NCI-H1417 treated with DMSO at 0.1 percent for 48 hours (cell line): Measurements from ENCODE around the gene RNF32.
"Not testable (repeated sequence)": the region's sequence is repeated elsewhere in the genome, so short reads cannot be mapped to it uniquely, and the experiment has no call there.

Experiments used
- DNase-seq: peaks from one replicate; lab custom pipeline; 2025; lab: John Stamatoyannopoulos, UW

Gene RNF32

DNA sequence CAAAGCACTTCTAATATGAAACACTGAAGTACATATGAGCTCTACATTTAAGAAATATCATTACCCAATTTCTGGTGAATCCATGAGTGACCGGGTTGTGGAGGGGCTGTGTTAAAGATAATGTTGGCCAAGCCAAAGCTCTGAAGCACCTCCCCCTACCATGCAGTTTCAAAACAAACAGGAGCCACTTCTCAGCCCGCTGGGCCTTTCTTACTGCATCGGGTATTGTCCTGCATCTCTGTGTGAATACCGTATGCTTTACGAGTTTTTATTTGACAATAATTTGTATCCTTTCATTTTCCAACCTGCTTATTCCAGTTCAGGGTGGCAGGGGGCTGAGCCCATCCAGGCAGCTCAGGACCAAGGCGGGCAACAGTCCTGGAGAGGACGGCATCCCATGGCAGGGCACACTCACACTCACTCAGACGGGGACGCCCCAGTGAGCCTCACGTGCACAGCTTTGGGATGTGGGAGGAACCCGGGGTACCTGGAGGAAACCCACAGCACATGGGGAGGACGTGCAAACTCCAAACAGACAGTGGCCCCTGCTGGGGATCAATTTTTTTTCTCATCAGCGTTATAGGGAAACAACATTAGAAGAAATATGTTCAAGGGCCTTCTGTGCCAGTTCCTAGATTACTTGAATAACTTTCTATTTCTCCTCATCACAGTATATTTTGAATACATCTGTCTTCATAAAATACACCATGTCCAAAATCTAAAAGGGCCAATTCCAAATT lies 1.9 kb downstream of the RNF32 start:
- DNase-seq: no peak

DNA sequence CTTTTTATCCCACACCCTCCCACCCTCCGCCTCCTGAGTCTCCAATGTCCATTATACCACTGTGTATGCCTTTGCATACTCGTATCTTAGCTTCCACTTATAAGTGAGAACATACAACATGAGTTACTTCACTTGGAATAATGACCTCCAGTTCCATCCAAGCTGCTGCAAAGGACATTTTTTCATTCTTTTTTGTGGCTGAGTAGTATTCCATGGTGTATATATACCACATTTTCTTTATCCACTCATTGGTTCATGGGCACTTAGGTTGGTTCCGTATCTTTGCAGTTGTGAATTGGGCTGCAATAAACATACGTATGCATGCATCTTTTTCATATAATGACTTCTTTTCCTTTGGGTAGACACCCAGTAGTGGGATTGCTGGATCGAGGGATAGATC lies 6.8 kb downstream of the RNF32 start:
- not testable (repeated sequence) for DNase-seq

DNA sequence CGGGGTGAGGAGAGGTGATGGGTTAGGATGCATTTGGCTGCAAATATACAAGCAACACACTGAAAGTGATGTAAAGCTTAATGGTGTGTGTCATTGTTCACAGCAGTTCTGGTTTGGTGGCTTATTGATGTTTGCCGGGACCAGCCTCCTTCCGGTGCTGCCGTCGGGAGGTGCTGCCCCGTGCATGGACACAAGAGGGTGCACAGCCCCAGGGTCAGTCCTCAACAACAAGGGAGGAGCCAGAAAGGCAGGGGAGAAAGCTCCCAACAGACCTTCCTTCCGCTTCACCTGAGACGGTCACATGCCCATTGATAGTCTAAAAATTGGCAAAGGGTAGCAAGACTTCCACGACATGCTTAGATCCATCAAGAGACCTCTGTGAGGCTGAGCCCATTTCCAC lies 9.5 kb downstream of the RNF32 start:
- no peak for DNase-seq

DNA sequence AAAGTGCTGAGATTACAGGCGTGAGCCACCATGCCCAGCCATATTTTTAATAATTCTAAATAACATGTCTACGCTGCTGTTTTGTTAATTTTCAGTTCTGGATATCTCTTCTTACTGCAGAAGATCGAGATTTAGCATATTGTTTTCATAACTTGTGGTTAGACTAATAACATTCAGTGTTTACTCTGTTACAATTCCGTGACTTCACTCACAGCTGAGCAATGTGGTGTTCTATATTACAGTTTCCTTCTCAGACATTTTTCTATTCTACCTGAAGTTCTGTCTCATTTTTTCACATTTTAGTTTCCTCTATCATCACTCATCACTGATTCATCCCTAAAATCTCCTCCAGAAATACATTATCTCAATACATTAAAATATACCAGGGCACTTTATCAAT lies 10.9 kb downstream of the RNF32 start:
- no peak for DNase-seq

DNA sequence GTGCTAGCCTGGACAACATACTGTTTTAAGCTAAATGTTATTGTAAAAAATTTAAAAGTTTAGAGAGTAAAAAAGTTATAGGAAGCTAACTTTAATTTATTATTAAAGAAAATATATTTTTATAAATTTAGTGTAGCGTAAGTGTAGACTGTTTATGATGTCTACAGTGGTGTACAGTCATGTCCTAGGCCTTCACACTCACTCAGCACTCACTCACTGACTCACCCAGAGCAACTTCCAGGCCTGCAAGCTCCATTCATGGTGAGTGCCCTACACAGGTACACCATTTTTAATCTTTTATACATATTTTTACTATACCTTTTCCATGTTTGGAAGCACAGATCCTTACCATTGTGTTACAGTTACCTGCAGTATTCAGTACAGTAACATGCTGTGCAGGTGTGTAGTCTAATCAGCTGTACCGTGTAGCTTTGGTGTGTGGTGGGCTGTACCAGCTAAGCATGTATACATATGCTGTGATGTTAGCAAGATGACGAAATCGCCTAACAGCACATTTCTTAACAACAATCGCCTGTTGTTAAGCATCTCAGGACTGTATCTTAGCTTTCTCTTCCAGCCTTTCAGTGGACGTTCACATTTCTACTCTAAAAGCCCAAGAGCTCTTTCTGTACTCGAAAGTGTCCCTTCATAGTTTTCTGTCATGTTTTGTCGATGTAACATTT lies 12.5 kb downstream of the RNF32 start:
- DNase-seq: no peak

DNA sequence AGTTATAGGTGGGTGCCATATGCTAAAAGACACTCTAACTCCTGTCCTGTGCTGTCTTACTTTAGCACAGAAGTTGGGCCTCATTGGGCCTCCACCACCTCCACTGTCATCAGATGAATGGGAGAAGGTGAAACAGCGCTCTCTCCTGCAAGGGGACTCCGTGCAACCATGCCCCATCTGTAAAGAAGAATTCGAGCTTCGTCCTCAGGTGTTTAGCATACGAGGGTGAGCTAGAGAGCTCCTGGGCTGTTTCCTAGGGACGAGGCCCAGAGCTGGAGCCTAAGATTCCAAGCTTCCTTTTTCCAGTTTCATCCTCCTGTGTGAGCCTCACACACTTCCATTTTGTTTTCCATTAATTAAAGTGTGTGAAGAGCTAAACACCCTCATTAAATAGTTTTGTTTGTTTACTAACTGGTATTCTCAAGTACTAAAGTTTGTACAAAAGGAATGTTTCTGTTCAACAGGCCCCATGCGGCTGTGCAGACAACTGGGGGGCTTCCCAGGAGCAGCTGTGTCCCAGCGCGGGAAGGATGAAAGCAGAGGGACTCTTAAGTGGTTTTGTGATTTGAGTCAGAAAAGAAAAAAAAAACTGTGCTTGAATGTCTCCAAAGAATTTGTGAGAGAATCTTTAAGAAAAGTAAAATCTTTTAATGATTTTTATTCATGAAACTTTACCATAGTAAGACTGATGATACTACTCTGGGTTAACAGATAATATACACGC lies 14.1 kb downstream of the RNF32 start:
- no peak for DNase-seq

DNA sequence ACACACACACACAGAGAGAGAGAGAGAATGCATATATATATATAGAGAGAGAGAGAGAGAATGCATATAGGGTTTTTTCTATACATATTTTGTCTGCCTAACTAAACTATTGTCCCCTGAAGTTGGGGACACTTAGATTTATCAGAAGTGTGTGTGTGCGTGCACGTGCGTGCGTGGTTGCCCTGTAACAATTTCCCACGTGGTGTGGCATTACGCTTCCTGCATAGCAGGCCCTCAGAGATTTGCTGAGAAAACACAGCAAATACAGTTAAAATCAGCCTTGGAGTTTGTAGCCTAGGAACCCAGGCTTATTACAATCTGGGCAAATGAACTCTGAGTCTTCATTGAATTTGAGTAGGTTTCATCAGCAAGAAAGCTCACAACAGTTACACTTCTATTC lies 14.7 kb downstream of the RNF32 start:
- DNase-seq: no peak

DNA sequence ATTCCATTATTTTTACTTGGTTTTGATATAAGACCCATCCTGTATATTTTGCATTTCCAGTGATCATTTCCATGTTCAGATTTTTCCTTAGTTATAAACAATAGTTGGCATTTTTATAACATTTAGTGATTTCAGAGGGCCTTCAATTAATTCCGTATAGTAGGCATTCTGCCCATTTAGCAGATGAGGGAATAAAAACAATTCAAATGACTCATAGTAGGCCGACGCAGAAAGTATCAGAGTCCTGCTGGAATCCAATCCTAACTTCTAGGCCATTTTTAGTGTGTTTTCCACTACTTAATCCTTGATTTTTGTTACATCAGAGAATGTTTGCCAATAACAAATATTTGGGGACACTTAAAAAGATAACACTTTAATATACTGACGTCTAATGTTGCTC lies 15.4 kb downstream of the RNF32 start:
- DNase-seq: no peak

DNA sequence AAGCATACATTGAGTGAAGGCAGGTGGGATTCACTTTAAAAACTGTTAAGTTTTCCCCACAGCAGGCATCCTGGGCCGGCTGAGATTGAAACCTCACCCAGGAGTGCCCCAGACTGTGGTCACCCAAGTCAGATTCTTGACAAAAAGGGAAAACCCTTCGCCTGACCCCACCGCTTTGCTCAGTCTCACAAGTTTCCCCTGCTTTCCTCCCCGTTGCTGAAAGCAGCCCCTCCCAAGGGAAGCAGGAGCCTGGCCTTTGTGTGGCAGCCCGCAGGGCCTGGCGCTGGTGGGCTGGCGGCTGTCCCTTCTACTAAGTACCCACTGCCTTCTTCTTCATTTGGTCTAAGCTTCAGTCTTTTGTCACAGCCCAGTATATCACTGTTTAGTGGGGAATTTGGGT lies 16.0 kb downstream of the RNF32 start:
- no peak for DNase-seq

DNA sequence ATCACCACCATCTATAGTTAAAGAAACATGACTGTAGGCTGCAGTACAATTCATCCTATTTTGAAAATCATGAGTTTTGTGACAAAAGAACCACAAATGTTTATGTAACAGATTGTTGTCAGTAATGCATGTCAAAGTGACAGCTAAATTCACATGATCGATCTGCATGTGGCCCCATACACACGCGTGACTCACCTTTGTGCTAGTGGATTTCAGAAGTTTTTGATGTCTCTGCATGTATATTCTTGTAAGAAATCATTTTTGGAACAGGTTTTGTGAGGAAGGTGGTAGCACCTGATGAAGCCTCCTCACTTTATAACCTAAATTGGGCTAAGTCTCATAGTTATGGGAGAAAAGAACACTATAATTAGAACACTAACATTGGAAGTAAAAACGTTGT lies 17.1 kb downstream of the RNF32 start:
- no peak for DNase-seq

DNA sequence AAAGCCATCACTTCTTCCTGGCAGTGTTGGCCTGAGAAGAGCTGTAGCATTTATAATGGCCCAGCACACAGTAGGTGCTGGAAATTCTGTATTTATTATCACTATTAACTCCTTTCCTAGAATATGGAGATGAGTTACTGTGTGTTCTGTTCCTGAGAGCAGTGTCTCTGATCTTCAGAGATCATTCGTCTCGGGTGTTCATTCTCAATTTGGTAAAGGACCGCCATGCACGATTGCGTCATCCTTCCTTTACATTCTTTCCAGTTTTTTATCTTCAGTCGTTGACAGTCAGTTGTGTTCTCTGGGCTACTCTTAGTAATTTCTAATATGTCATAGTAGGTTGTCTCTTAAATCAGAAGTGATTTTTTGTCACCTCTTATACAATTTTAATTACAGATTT lies 18.6 kb downstream of the RNF32 start:
- no peak for DNase-seq

DNA sequence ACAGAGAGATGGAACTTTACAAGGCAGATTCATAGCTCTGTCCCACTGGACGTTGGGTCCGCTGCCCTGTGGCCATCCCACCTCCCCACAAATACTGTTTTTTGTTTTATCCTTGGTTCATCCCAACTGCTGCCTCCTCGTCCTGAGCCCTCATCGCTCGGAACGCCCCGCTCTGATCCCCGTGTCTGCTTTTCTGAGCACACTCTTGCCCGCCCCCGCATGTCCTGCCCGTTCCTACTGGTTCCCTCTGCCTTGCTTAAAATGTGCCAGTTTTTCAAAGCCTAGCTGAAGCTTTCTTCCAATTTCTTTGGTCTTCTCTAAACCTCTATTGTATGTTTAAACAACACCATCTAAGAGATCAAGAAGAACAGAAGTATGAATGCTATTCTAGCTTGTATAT lies 19.4 kb downstream of the RNF32 start:
- no peak for DNase-seq

DNA sequence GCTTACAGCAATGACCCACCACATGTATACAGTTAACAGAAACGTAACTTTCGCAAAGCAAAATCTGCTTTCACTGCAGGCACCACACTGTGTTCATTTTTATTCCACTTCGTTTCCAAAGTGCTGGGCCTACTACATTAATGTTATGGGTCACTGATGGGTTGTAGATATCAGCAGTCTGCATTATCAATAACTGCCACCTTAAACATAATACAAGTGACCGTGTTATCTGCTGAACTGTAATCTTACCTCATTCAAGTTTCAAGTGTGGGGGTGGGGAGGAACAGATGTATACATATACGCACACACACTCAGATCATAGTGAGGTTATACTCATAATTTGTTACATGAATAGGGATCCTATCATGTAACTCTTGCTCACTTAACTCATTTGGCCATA lies 21.1 kb downstream of the RNF32 start:
- DNase-seq: no peak

DNA sequence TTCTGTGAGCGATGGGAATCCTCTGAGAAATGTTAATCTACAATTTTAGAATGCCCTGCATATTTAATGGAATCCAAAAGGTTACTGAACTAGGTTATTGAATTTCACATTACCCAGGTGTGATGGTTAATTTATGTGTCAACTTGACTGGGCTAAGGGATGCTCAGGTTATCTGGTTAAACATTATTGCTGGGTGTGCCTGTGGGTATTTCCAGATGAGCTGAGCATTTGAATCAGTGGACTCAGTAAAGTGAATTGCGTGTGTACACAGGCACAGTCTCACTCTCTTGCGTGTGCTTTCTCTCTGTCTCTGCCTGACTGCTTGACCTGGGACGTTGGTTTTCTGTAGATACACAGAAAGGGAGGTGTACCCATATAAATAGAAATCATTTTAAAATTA lies 21.7 kb downstream of the RNF32 start:
- no peak for DNase-seq

DNA sequence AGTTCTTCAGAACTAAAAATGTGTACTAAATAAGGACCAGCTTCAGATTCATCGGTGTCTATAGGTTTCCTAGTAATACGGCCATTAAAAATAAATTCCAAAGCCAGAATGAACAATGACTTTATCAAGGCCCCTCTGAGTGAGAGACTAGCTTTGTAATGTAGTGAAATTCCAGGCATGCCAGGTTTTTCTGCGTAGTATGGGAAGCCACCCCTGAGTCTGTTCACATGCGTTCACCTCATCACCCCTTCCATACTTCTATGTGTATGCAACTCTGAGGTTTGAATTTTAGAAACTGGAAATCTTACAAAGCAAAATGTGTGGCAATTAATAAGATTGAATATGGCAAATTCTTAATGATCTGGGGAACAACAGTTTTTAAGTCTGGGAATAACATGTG lies 24.5 kb downstream of the RNF32 start:
- no peak for DNase-seq

DNA sequence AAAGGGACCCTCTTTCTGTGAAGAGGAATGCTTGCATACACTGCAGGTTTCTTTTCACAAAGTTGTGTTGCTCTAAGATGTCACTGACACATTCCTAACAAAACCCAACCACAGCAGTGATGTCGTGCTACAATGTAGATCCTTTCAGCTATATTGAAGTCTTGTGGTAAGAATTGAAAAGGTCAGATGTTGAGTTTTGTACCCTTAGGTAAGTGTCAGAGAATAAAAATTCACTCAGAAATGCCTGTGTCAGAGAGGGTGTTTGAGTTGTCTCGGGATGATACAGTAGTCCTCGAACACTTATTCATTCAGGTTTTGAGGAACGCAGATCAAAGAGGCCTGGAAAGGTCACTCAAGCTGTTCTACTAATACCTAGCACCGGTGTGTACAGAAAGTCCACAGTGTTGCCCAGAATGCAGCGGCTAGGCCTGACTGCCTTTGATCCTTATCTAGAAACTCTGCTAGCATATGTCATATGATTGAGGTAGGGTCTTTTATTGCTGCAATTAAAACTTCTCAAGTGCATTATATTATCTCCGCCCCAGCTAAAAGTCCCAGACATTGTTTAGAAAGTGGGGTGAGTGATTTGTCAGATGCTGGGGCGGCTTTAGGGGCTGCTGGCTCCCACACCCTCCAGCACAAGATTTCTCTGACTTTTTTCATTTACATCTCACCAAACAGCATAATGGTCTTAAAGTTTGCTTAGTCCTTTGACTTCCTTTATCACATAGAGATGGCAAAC lies 26.0 kb downstream of the RNF32 start:
- DNase-seq: no peak

DNA sequence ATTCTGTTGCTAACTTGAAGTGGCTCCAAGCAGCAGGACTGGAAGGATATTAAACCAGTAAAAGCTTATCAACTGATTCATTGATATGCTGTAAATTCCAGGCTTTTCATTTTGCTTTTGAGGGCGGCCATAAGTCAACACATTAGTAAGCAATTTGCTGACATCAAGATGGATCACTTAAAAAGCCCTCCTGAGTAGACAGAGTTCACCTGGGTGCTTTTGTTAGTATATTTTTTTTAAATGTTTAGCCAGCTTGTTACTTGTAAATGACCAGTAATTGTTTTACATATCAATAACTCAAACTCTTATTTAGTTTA lies 26.5 kb downstream of the RNF32 start:
- DNase-seq: peak; percentile 16

DNA sequence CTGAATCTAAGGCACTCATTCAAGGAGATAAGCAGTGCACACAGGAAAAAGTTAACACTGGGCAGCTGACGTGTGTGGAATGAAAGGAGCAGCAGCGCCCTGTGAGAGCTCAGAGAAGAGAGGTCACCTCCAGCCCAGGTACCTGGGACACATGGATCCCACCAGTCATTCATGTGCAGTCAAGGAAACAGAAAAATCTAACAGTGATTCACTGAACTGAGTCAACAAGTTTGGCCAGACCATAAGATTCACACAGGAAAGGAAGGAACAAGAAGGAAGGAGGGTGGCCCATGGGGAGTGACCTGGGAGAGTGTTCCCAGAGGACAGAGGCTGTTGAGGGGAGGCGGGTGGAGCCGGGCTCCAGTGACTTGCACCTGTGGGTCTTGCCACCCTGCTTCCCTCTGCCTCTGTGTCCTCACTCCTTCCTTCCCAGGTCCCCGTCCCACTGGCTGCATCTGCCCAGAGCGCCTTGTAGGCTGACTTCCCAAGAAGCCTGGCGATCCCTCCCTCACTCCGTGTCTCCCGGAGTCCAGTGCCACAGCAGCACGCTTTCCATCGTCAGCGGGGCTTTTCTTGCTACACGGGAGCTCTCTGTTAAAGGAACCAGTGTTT lies 27.7 kb downstream of the RNF32 start:
- no peak for DNase-seq

DNA sequence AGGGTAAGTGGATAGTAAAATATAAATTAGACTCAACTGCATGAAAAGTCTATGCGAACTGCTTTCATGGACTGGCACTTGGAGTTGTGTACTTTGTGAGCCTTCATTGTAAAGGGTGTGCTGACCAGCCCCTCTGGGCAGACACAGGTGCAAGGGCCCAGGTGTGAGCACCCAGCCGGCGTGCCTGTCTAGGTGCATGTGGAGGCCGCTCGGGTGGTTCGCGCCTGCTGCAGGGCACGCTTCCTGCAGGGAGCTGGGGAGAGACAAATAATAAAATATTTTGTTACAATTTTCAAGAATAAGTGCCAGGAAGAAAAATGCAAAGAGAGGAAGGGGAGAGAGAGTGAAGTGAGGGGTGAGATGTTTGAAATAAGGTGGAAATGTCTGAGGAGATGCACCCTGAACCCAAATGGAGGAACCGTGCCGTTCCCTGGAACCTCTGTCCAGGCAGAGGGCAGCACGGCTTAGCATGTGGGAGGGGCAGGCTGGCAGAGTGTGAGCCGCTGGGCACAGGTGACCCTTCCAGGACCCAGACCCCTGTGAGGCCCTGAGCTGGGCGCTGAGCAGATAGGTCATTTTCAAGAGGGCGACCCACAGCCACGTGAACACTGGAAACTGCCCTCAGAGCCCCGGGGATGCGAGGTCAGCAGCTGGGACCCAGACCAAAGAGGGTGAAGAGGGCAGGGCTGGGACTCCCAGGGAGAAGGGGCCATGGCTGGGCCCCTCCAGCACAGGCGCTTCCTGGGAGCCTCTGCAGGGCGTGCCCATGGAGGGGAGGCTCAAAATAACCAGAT lies 28.7 kb downstream of the RNF32 start:
- DNase-seq: no peak

DNA sequence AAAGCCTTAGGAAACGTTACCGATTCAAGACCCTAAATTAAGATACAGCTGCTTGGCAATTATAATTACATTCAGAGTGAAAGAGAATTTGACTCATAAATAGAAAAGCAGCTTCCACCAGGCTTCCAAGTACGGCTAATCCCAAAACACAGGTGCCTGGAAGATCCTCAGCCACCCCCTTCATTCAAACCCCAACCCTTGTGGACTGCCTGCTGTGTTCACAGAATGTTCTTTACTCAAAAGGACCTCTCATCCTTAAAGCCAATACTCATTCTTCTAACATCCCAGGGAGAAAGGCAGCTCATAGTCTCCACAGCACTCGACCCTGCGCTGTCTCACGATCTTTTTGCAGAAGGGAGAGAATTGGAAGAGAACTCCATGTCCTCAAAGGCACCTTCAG lies 32.9 kb downstream of the RNF32 start:
- DNase-seq: no peak

DNA sequence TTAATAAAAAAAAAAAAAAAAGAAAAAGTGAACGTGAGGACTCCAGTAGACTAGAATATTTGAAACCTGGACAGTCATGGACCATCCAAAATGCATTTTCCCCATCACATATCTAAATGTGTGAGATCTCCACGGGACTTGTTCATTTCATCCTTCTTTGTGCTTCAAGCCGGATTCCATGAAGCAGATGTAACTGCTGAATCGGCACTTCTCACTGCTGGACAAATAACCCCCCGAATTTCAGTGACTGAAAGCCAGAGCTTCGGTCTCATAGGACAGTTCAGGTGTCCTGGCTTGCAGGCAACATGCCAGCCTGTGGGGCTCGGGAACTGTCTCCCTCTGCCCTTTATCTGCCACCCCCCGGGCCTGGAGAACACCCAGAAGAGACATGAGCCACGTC lies 33.3 kb downstream of the RNF32 start:
- no peak for DNase-seq

DNA sequence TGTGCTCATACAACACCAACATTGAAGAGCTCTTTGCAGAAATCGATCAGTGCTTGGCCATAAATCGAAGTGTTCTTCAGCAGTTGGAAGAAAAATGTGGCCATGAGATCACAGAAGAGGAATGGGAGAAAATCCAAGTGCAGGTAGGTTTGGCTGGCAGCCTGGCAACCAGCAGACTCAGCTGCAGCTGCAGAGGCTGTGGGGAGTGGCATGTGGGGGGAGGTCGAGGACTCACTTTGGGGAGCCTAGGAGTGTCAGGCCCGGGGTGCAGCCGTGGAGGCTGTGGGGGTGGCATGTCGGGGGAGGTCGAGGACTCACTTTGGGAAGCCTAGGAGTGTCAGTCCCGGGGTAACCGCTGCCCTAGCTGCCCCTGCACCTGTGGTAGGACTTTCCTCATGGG lies 35.1 kb downstream of the RNF32 start:
- no peak for DNase-seq
